Panc1 (cell line): ENCODE results near the gene NCOA6. TPM values are rescaled to one million over a fixed set of nuclear protein-coding genes. Genes with fewer than 3 reads are reported as not detected.

ENCODE experiments used
- ATAC-seq: fragments of 200-7000 bp; cut with Tn5 transposase; 2 replicates; pipeline ENCODE4 v1.9.1; 2020; ENCODE audit warnings: mild to moderate bottlenecking, moderate library complexity
- BruUV-seq: library from RNA; stranded (reverse); fragments of 400-500 nt; replicated peaks from 2 replicates; lab custom pipeline; 2021; lab: Mats Ljungman, UMichigan
- CTCF ChIA-PET: fragments of 300-600 bp; sonication (Branson Sonifier 250); formaldehyde crosslinking; loops from one replicate; lab custom pipeline; 2022; ENCODE audit warnings: antibody characterized with exemption; lab: Charles Lee
- POLR2A ChIA-PET: fragments of 300-600 bp; sonication (Branson Sonifier 250); formaldehyde crosslinking; loops from one replicate; lab custom pipeline; 2022; ENCODE audit warnings: antibody characterized with exemption; lab: Charles Lee
- DNase-seq: peaks from one replicate; pipeline ENCODE4 v3.0.0-alpha.2; 2010; ENCODE audit warnings: low read depth, low spot score
- H3K27ac ChIP-seq: 2 replicates; pipeline ENCODE4 v1.5.1; 2011; ENCODE audit warnings: mild to moderate bottlenecking, low read length, inconsistent platforms
- H3K27me3 ChIP-seq: fragments of 200-500 bp; sonication (Bioruptor generic); 2 replicates; pipeline ENCODE4 v1.6.0; 2014; ENCODE audit warnings: low read length, inconsistent platforms; ENCODE audit not compliant: control insufficient read depth, insufficient read depth
- H3K36me3 ChIP-seq: fragments of 200-500 bp; sonication (Bioruptor generic); 2 replicates; pipeline ENCODE4 v1.5.1; 2014; ENCODE audit warnings: inconsistent platforms, mild to moderate bottlenecking, low read length, moderate library complexity; ENCODE audit not compliant: control insufficient read depth, insufficient read depth
- H3K4me1 ChIP-seq: 2 replicates; pipeline ENCODE4 v1.5.1; 2011; ENCODE audit warnings: inconsistent platforms, mild to moderate bottlenecking, low read length, moderate library complexity; ENCODE audit not compliant: control insufficient read depth, insufficient read depth
- H3K4me3 ChIP-seq, 2 experiments: 2 replicates each; pipeline ENCODE4 v1.5.1; 2011 to 2012; ENCODE audit warnings: low read depth in 2 of 2, low read length in 2 of 2, mild to moderate bottlenecking in 2 of 2, inconsistent platforms in 1 of 2, moderate library complexity in 1 of 2
- H3K9me3 ChIP-seq: fragments of 200-500 bp; sonication (Bioruptor generic); 2 replicates; pipeline ENCODE4 v1.5.1; 2014; ENCODE audit warnings: low read depth, mild to moderate bottlenecking, inconsistent platforms, low read length, moderate library complexity; ENCODE audit not compliant: control insufficient read depth, insufficient read depth
- POLR2AphosphoS5 ChIP-seq: IDR thresholded peaks from 2 replicates; pipeline ENCODE4 v1.6.1; 2012; ENCODE audit warnings: mild to moderate bottlenecking, low read depth, low read length, moderate library complexity
- SIN3A ChIP-seq: IDR thresholded peaks from 2 replicates; pipeline ENCODE4 v1.6.1; 2012; ENCODE audit warnings: low read depth, mild to moderate bottlenecking, low read length, moderate library complexity, borderline replicate concordance; ENCODE audit not compliant: insufficient read depth
- TCF7L2 ChIP-seq: IDR thresholded peaks from 2 replicates; pipeline ENCODE4 v1.6.1; 2011; ENCODE audit warnings: mild to moderate bottlenecking, low read depth, low read length, inconsistent platforms
- in situ Hi-C: cut with HindIII; loops from 2 replicates; pipeline ENCODE4 v1.10.0; 2016; ENCODE audit warnings: low sequenced_read_pairs, low pct_unique_long_range_greater_than_20kb
- intact Hi-C: fragments of 100-400 bp; cut with micrococcal nuclease; formaldehyde crosslinking; loops from one replicate; pipeline ENCODE4 v1.10.0; 2022; ENCODE audit not compliant: unreplicated experiment
- total RNA-seq: library from RNA; stranded (reverse); gene quantifications from one replicate; pipeline ENCODE4 v1.2.1, GENCODE V29; 2021; ENCODE audit not compliant: unreplicated experiment
- TF ChIP-seq, protein P1 (sequence below), 2 experiments: IDR thresholded peaks; 2 replicates each; pipeline ENCODE4 v1.6.1; 2011 to 2012; ENCODE audit warnings: low read depth in 2 of 2, control low read depth in 1 of 2, low read length in 1 of 2, mild to moderate bottlenecking in 1 of 2, moderate library complexity in 1 of 2; ENCODE audit not compliant: insufficient read depth in 1 of 2
- TF ChIP-seq, protein P2 (sequence below): fragments of 450-650 bp; IDR thresholded peaks from 2 replicates; pipeline ENCODE4 v1.5.1; 2017; ENCODE audit warnings: mild to moderate bottlenecking

The NCOA6 gene
- total RNA-seq, 1 experiment from 2014 or later, result 28.9 TPM

DNA sequence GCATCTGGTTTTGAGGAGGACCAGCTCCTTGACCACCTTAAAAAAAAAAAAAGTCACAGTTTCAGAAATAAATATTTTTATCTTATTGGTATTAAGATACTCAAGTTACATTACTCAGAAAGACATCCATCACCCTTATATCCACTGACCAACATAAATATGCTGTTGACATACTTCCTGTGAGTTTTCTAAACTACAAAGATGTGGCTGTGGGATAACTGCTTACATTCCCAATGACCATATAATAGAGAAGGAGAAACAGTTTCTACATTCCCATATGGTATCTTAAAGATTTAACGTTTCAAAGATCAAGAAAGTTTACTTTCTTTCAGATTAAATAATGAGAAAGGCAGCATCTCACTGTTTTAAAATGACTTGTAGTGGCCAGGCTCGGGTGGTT lies 75.0 kb downstream of the NCOA6 start:
- intact Hi-C loops (no loop called here), in situ Hi-C loops (no loop called here)
- no peak overlapping the region for H3K4me3 ChIP-seq
- TF ChIP-seq TCF7L2 (no peak), SIN3A (no peak), POLR2AphosphoS5 (no peak)
- TF ChIP-seq, protein P1, sequence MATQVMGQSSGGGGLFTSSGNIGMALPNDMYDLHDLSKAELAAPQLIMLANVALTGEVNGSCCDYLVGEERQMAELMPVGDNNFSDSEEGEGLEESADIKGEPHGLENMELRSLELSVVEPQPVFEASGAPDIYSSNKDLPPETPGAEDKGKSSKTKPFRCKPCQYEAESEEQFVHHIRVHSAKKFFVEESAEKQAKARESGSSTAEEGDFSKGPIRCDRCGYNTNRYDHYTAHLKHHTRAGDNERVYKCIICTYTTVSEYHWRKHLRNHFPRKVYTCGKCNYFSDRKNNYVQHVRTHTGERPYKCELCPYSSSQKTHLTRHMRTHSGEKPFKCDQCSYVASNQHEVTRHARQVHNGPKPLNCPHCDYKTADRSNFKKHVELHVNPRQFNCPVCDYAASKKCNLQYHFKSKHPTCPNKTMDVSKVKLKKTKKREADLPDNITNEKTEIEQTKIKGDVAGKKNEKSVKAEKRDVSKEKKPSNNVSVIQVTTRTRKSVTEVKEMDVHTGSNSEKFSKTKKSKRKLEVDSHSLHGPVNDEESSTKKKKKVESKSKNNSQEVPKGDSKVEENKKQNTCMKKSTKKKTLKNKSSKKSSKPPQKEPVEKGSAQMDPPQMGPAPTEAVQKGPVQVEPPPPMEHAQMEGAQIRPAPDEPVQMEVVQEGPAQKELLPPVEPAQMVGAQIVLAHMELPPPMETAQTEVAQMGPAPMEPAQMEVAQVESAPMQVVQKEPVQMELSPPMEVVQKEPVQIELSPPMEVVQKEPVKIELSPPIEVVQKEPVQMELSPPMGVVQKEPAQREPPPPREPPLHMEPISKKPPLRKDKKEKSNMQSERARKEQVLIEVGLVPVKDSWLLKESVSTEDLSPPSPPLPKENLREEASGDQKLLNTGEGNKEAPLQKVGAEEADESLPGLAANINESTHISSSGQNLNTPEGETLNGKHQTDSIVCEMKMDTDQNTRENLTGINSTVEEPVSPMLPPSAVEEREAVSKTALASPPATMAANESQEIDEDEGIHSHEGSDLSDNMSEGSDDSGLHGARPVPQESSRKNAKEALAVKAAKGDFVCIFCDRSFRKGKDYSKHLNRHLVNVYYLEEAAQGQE (IDR thresholded peaks at IDR 0.05; ENCODE audit: insufficient read depth in 1 of 2, low read depth in 2 of 2, low read length in 1 of 2), result no peak
- ChIA-PET CTCF (no interaction called here), POLR2A (no interaction called here)
- ATAC-seq (no peak), DNase-seq (no peak)
- no peaks in the 10 kb centered on the region for H3K9me3 ChIP-seq
- no peak overlapping the region for H3K27ac ChIP-seq
- H3K36me3 ChIP-seq, result peaks cover 23% of the 10 kb centered on the region
- no peaks in the 10 kb centered on the region for H3K27me3 ChIP-seq
- no TSS peak for BruUV-seq
- no peaks in the 10 kb centered on the region; the same call in 1 of the 2 replicates for H3K4me1 ChIP-seq

DNA sequence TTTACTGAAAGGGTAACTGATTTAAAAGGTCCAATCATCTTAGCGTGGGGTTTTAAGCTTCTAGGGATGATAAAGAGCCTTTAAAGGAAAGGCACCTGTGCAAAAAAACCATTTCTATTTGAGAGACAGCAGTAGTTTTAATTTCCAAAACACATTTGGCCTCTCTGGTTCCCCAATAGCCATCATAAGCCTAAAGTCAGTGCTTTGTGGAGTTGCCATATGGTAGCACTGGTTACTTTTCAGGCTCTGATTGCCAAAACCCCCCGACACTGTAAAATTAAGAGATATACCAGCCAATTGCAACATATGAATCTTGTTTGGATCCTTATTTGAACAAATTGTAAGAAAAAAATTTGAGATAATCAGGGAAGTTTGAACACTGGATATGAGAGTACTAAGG lies 76.7 kb downstream of the NCOA6 start:
- intact Hi-C loops, result no loop called here

More for the DNA sequence above, 76.7 kb downstream of the NCOA6 start:
- CTCF ChIA-PET, result no interaction called here
- Histone ChIP-seq H3K36me3 (peaks cover 25% of the 10 kb centered on the region), H3K27me3 (no peaks in the 10 kb centered on the region), H3K9me3 (no peaks in the 10 kb centered on the region), H3K27ac (no peak overlapping the region), H3K4me3 (no peak overlapping the region), H3K4me1 (no peaks in the 10 kb centered on the region)
- in situ Hi-C loops, result no loop called here
- TF ChIP-seq, protein P1 (IDR thresholded peaks at IDR 0.05; ENCODE audit: insufficient read depth in 1 of 2, low read depth in 2 of 2, low read length in 1 of 2), result no peak
- no peak for TF ChIP-seq SIN3A
- no peak for TF ChIP-seq TCF7L2
- no peak for TF ChIP-seq POLR2AphosphoS5
- TF ChIP-seq, protein P2, sequence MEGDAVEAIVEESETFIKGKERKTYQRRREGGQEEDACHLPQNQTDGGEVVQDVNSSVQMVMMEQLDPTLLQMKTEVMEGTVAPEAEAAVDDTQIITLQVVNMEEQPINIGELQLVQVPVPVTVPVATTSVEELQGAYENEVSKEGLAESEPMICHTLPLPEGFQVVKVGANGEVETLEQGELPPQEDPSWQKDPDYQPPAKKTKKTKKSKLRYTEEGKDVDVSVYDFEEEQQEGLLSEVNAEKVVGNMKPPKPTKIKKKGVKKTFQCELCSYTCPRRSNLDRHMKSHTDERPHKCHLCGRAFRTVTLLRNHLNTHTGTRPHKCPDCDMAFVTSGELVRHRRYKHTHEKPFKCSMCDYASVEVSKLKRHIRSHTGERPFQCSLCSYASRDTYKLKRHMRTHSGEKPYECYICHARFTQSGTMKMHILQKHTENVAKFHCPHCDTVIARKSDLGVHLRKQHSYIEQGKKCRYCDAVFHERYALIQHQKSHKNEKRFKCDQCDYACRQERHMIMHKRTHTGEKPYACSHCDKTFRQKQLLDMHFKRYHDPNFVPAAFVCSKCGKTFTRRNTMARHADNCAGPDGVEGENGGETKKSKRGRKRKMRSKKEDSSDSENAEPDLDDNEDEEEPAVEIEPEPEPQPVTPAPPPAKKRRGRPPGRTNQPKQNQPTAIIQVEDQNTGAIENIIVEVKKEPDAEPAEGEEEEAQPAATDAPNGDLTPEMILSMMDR, result no peak
- DNase-seq (no peak), ATAC-seq (no peak)
- no TSS peak for BruUV-seq
- POLR2A ChIA-PET, result no interaction called here
